SK-N-SH treated with all-trans-retinoic acid at 6 μM for 48 hours (cell line): ENCODE measurements around the gene SLC6A3.

Experiments used
- ATAC-seq: fragments of 200-7000 bp; cut with Tn5 transposase; 3 replicates; pipeline ENCODE4 v1.9.1; 2020; ENCODE audit warnings: mild to moderate bottlenecking, moderate library complexity
- CREB5 ChIP-seq: fragments of 250-450 bp; sonication (Bioruptor Pico); IDR thresholded peaks from 2 replicates; pipeline ENCODE4 v1.5.1; 2020; ENCODE audit warnings: low read depth, mild to moderate bottlenecking, moderate library complexity
- CSDC2 ChIP-seq: fragments of 250-450 bp; sonication (Bioruptor Pico); IDR thresholded peaks from 2 replicates; pipeline ENCODE4 v1.5.0; 2020; ENCODE audit warnings: mild to moderate bottlenecking, moderate library complexity
- ESRRG ChIP-seq: fragments of 250-450 bp; sonication (Bioruptor Pico); IDR thresholded peaks from 2 replicates; pipeline ENCODE4 v1.6.1; 2021; ENCODE audit warnings: mild to moderate bottlenecking
- GLIS3 ChIP-seq: fragments of 250-450 bp; sonication (Bioruptor Pico); IDR thresholded peaks from 2 replicates; pipeline ENCODE4 v1.5.0; 2020; ENCODE audit warnings: mild to moderate bottlenecking, moderate library complexity
- OSR1 ChIP-seq: fragments of 250-450 bp; sonication (Bioruptor Pico); IDR thresholded peaks from 2 replicates; pipeline ENCODE4 v1.8.0; 2022; ENCODE audit warnings: moderate library complexity, mild to moderate bottlenecking, inconsistent platforms
- PATZ1 ChIP-seq: fragments of 250-450 bp; sonication (Bioruptor Pico); IDR thresholded peaks from 2 replicates; pipeline ENCODE4 v1.8.0; 2020; ENCODE audit warnings: mild to moderate bottlenecking, moderate library complexity, borderline replicate concordance
- POU6F1 ChIP-seq: fragments of 250-450 bp; sonication (Bioruptor Pico); IDR thresholded peaks from 2 replicates; pipeline ENCODE4 v1.8.0; 2021; ENCODE audit warnings: low read depth, mild to moderate bottlenecking, moderate library complexity, borderline replicate concordance
- RARB ChIP-seq: fragments of 250-450 bp; sonication (Bioruptor Pico); IDR thresholded peaks from 2 replicates; pipeline ENCODE4 v1.8.0; 2021; ENCODE audit warnings: mild to moderate bottlenecking, moderate library complexity
- SNAI2 ChIP-seq: fragments of 250-450 bp; sonication (Bioruptor Pico); IDR thresholded peaks from 2 replicates; pipeline ENCODE4 v1.5.0; 2020; ENCODE audit warnings: mild to moderate bottlenecking, moderate library complexity
- TCF4 ChIP-seq: fragments of 250-450 bp; sonication (Bioruptor Pico); IDR thresholded peaks from 2 replicates; pipeline ENCODE4 v1.8.0; 2021; ENCODE audit warnings: mild to moderate bottlenecking, moderate library complexity, borderline replicate concordance
- TOX ChIP-seq: fragments of 250-450 bp; sonication (Bioruptor Pico); IDR thresholded peaks from 2 replicates; pipeline ENCODE4 v1.8.0; 2021; ENCODE audit warnings: mild to moderate bottlenecking, moderate library complexity, borderline replicate concordance
- TSHZ2 ChIP-seq: fragments of 250-450 bp; sonication (Bioruptor Pico); IDR thresholded peaks from 2 replicates; pipeline ENCODE4 v1.5.0; 2020; ENCODE audit warnings: mild to moderate bottlenecking, moderate library complexity
- ZFP3 ChIP-seq: fragments of 250-450 bp; sonication (Bioruptor Pico); IDR thresholded peaks from 2 replicates; pipeline ENCODE4 v1.5.0; 2020; ENCODE audit warnings: mild to moderate bottlenecking, moderate library complexity
- ZFP30 ChIP-seq: fragments of 450-650 bp; formaldehyde crosslinking; IDR thresholded peaks from 2 replicates; pipeline ENCODE4 v1.5.0; 2022; ENCODE audit warnings: mild to moderate bottlenecking, moderate library complexity
- ZNF565 ChIP-seq: fragments of 450-650 bp; formaldehyde crosslinking; conservative IDR thresholded peaks from 2 replicates; pipeline ENCODE4 v1.5.0; 2020; ENCODE audit warnings: low read depth, mild to moderate bottlenecking, moderate library complexity
- ZNF70 ChIP-seq: fragments of 450-650 bp; formaldehyde crosslinking; IDR thresholded peaks from 2 replicates; pipeline ENCODE4 v1.5.0; 2020; ENCODE audit warnings: mild to moderate bottlenecking, moderate library complexity
- ZNF8 ChIP-seq: fragments of 450-650 bp; formaldehyde crosslinking; IDR thresholded peaks from 2 replicates; pipeline ENCODE4 v1.5.0; 2020; ENCODE audit warnings: mild to moderate bottlenecking, moderate library complexity

The SLC6A3 gene

GRCh38 chr5:1387059-1387755 lies 58.0 kb downstream of the SLC6A3 start (continued):
- TF ChIP-seq RARB (CRISPR knock-in tag), result no peak
- no peak for TF ChIP-seq TSHZ2 (CRISPR knock-in tag)
- TF ChIP-seq TOX (CRISPR knock-in tag), result no peak
- no peak for TF ChIP-seq ZNF565 (CRISPR knock-in tag)
- no peak for TF ChIP-seq CSDC2 (CRISPR knock-in tag)
- no peak for TF ChIP-seq ZFP30 (CRISPR knock-in tag)
- no peak for TF ChIP-seq PATZ1 (CRISPR knock-in tag)

GRCh38 chr5:1386274-1386717 lies 58.9 kb downstream of the SLC6A3 start:
- TF ChIP-seq ZNF8, result no peak
- no peak for TF ChIP-seq POU6F1 (CRISPR knock-in tag)
- no peak for TF ChIP-seq GLIS3
- TF ChIP-seq ZNF565 (CRISPR knock-in tag), result no peak
- TF ChIP-seq RARB (CRISPR knock-in tag), result no peak
- TF ChIP-seq CSDC2 (CRISPR knock-in tag), result no peak
- TF ChIP-seq ZFP30 (CRISPR knock-in tag), result no peak
- no peak for TF ChIP-seq PATZ1 (CRISPR knock-in tag)
- no peak for TF ChIP-seq ESRRG (CRISPR knock-in tag)
- no peak for TF ChIP-seq ZFP3 (CRISPR knock-in tag)
- no peak for TF ChIP-seq TOX (CRISPR knock-in tag)
- TF ChIP-seq SNAI2, result no peak
- TF ChIP-seq OSR1 (CRISPR knock-in tag), result no peak
- no peak for TF ChIP-seq CREB5 (CRISPR knock-in tag)
- TF ChIP-seq TCF4 (CRISPR knock-in tag), result no peak
- TF ChIP-seq ZNF70 (CRISPR knock-in tag), result no peak
- TF ChIP-seq TSHZ2 (CRISPR knock-in tag), result no peak

More at GRCh38 chr5:1386274-1386717, 58.9 kb downstream of the SLC6A3 start:
- peak; percentile 47 for ATAC-seq
